K562 (cell line): ENCODE measurements around the gene SLC27A4. TPM values are rescaled to one million over a fixed set of nuclear protein-coding genes. Genes with fewer than 3 reads are reported as not detected.

ENCODE experiments used
- ATAC-seq: fragments of 200-7000 bp; cut with Tn5 transposase; 3 replicates; pipeline ENCODE4 v1.9.1; 2020; ENCODE audit warnings: moderate library complexity
- BruUV-seq: library from RNA; stranded (reverse); fragments of 400-500 nt; replicated peaks from 2 replicates; lab custom pipeline; 2021; lab: Mats Ljungman, UMichigan
- CTCF ChIA-PET: fragments of 300-600 bp; formaldehyde crosslinking; extraction: SDS; loops from one replicate; lab custom pipeline; 2021; ENCODE audit warnings: low intra/inter-chr PET ratio; lab: Yijun Ruan, JAX
- POLR2A ChIA-PET: fragments of 300-600, 350-650 bp; sonication (Branson Sonifier 250); formaldehyde crosslinking; extraction: SDS; loops from one replicate; lab custom pipeline; 2021; ENCODE audit warnings: antibody characterized with exemption, inconsistent platforms; lab: Yijun Ruan, JAX
- DNase-seq, 4 experiments: peaks; one replicate each; pipeline versions ENCODE4 v3.0.0 to v3.0.0-alpha.2; 2011 to 2018; ENCODE audit warnings: low spot score in 3 of 4, mixed read lengths in 3 of 4; ENCODE audit errors: extremely low read depth in 1 of 4
- FAIRE-seq: peaks from 2 replicates; lab custom pipeline; 2011; peaks lifted over from hg19 to GRCh38; lab: Jason Lieb, UNC
- H2AFZ ChIP-seq: 2 replicates; pipeline ENCODE4 v1.6.0; 2011; ENCODE audit warnings: low read depth, low read length, control low read depth, inconsistent platforms
- H3K27ac ChIP-seq: fragments of 200-600 bp; 3 replicates; pipeline ENCODE4 v1.8.0; 2011; ENCODE audit warnings: low read depth, mild to moderate bottlenecking, control low read depth, inconsistent platforms, low read length, moderate library complexity, mixed read lengths; ENCODE audit errors: extremely low read depth
- H3K27me3 ChIP-seq, 2 experiments: fragments of 300-600 bp in 1 of 2; 2 replicates in 1 of 2; 3 replicates in 1 of 2; pipeline versions ENCODE4 v1.6.0 to v1.8.0; 2011; ENCODE audit warnings: inconsistent platforms in 2 of 2, low read length in 2 of 2, mild to moderate bottlenecking in 1 of 2, mixed read lengths in 1 of 2, moderate library complexity in 1 of 2; ENCODE audit not compliant: control insufficient read depth in 2 of 2, insufficient read depth in 2 of 2
- H3K36me3 ChIP-seq: fragments of 300-600 bp; 3 replicates; pipeline ENCODE4 v1.8.0; 2011; ENCODE audit warnings: mild to moderate bottlenecking, low read length, inconsistent platforms; ENCODE audit not compliant: control insufficient read depth, insufficient read depth
- H3K4me1 ChIP-seq, 2 experiments: fragments of 200-600 bp in 1 of 2; replicated peaks in 1 of 2; 2 replicates in 1 of 2; 3 replicates in 1 of 2; pipeline versions ENCODE4 v1.5.1 to v1.8.0; 2011; ENCODE audit warnings: inconsistent platforms in 2 of 2, low read length in 2 of 2, mild to moderate bottlenecking in 1 of 2, mixed read lengths in 1 of 2, moderate library complexity in 1 of 2; ENCODE audit not compliant: control insufficient read depth in 2 of 2, insufficient read depth in 2 of 2
- H3K4me2 ChIP-seq: 2 replicates; pipeline ENCODE4 v1.6.1; 2011; ENCODE audit warnings: low read length, control low read depth, inconsistent platforms, mixed read lengths; ENCODE audit not compliant: insufficient read depth
- H3K4me3 ChIP-seq: fragments of 200-600 bp; sonication (generic), shearing (Covaris generic); 2 replicates; pipeline ENCODE4 v1.5.1; 2016; ENCODE audit warnings: control low read depth, inconsistent platforms
- H3K79me2 ChIP-seq: fragments of 200-600 bp; 3 replicates; pipeline ENCODE4 v1.8.0; 2011; ENCODE audit warnings: low read length, inconsistent platforms; ENCODE audit not compliant: control insufficient read depth, insufficient read depth
- H3K9ac ChIP-seq, 2 experiments: 2 replicates each; pipeline versions ENCODE4 v1.6.0 to v1.6.1; 2011; ENCODE audit warnings: low read depth in 2 of 2, low read length in 2 of 2, control low read depth in 1 of 2, inconsistent platforms in 1 of 2, mild to moderate bottlenecking in 1 of 2, mixed read lengths in 1 of 2; ENCODE audit not compliant: insufficient read depth in 1 of 2
- H3K9me1 ChIP-seq: one replicate; pipeline ENCODE4 v1.6.0; 2011; ENCODE audit warnings: inconsistent platforms, mild to moderate bottlenecking, low read length, moderate library complexity; ENCODE audit not compliant: control insufficient read depth, insufficient read depth
- H3K9me3 ChIP-seq: replicated peaks from 2 replicates; pipeline ENCODE4 v1.5.1; 2011; ENCODE audit warnings: low read depth, low read length, inconsistent platforms; ENCODE audit not compliant: control insufficient read depth, insufficient read depth
- H4K20me1 ChIP-seq: replicated peaks from 2 replicates; pipeline ENCODE4 v1.6.1; 2011; ENCODE audit warnings: low read length, inconsistent platforms, mixed read lengths; ENCODE audit not compliant: control insufficient read depth, insufficient read depth
- HNRNPK ChIP-seq: fragments of 200-400 bp; formaldehyde crosslinking; IDR thresholded peaks from one replicate; pipeline ENCODE4 v1.6.1; 2018; ENCODE audit warnings: mild to moderate bottlenecking, low read depth, low read length; ENCODE audit not compliant: poor library complexity, severe bottlenecking
- MTA1 ChIP-seq: fragments of 450-650 bp; IDR thresholded peaks from 2 replicates; pipeline ENCODE4 v1.6.1; 2017; ENCODE audit warnings: borderline replicate concordance
- NFYB ChIP-seq: IDR thresholded peaks from 2 replicates; pipeline ENCODE4 v1.6.1; 2011; ENCODE audit warnings: mild to moderate bottlenecking, moderate library complexity; ENCODE audit not compliant: insufficient read length; ENCODE audit errors: extremely low read depth
- ZNF12 ChIP-seq: sonication (generic); formaldehyde crosslinking; IDR thresholded peaks from 2 replicates; pipeline ENCODE4 v1.4.0; 2020; ENCODE audit warnings: mild to moderate bottlenecking, missing genetic modification reagents
- ZNF79 ChIP-seq: fragments of 250-450 bp; sonication (Bioruptor Pico); IDR thresholded peaks from 2 replicates; pipeline ENCODE4 v1.4.0; 2020; ENCODE audit warnings: low read depth, mild to moderate bottlenecking, moderate library complexity
- WGBS: fragments of 100-300 bp; shearing (Covaris generic); methylation state at CpG from one replicate; pipeline ENCODE4 v1.1.6; 2016; ENCODE audit warnings: low coverage, mixed read lengths; ENCODE audit not compliant: insufficient coverage; ENCODE audit errors: missing lambda C conversion rate; 5-methylcytosine and 5-hydroxymethylcytosine counted together
- in situ Hi-C: fragments of 300-500 bp; cut with MboI; formaldehyde crosslinking; loops from 4 replicates; pipeline ENCODE4 v1.15.0; 2018; ENCODE audit warnings: inconsistent platforms, mixed read lengths
- intact Hi-C: fragments of 100-400 bp; cut with micrococcal nuclease; formaldehyde crosslinking; loops from 2 replicates; pipeline ENCODE4 v1.14.2; 2022
- polyA plus RNA-seq, 8 experiments: library from polyadenylated mRNA; depleted of rRNA in 4 of 8; stranded (reverse) in 5 of 8; unstranded in 3 of 8; fragments of >200 nt; fragmentation: Nextera tagmentation in 2 of 8; fragmentation: Illumina TruSeq in 1 of 8; extraction: Ambion mirVana in 2 of 8; extraction: Trizol in 1 of 8; gene quantifications; 2 replicates each; pipeline versions ENCODE4 v1.2.1 to v1.2.3, GENCODE V29; 2011 to 2014; ENCODE audit warnings: inconsistent platforms in 1 of 8, missing spikeins in 1 of 8
- total RNA-seq, 7 experiments: library from RNA; depleted of rRNA in 6 of 7; stranded (reverse); fragments of >200 nt in 6 of 7; fragmentation: Illumina TruSeq in 2 of 7; extraction: Trizol in 2 of 7; gene quantifications; 2 replicates each; pipeline versions ENCODE4 v1.2.1 to v1.2.3, GENCODE V29; 2011 to 2021; ENCODE audit warnings: low replicate concordance in 1 of 7

The SLC27A4 gene
- total and polyA plus RNA-seq, 9 of the 15 experiments (the other 6 are each of a cell fraction or from before 2014, with no cell fraction given), result 0.25 to 35.7 (median 14.0) TPM

DNA sequence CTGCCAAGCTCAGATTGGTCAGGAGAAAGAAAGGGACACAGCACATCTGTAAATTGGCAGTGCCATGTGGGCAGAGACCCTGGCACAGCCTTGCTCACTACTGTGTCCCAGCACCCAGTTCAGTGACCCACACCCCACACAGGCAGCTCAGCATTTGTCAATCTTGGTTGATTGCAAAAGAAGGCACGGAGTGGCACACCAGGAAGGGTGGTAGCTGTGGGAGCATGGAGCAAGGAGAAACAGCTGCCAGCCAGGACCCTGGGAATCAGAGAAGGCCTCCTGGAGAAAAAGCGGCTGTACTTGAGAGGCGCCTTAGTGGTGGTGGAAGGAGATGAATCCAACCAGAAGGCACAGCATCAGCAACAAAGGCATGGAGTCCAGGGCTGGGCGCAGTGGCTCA is 3.5 kb downstream of the SLC27A4 start:
- H3K9ac ChIP-seq, result no peak overlapping the region
- BruUV-seq, result no TSS peak
- no peaks in the 10 kb centered on the region for H4K20me1 ChIP-seq
- H3K9me1 ChIP-seq, result no peaks in the 10 kb centered on the region
- H3K4me2 ChIP-seq, result no peak overlapping the region
- no peak for DNase-seq
- ChIA-PET CTCF (no interaction called here), POLR2A (interaction anchor here (0.7 to 4.8 kb wide), 5 partner anchors 20 to 357 kb away, joined by 3 to 65 read pairs (median 4); partner anchors contain the start of gene PKN3)
- TF ChIP-seq NFYB, result no peak
- no peak for TF ChIP-seq MTA1
- TF ChIP-seq HNRNPK, result no peak
- no peak for TF ChIP-seq ZNF79 (CRISPR knock-in tag)
- no peak for TF ChIP-seq ZNF12 (CRISPR knock-in tag)
- no peaks in the 10 kb centered on the region for H3K27me3 ChIP-seq
- peaks cover 71% of the 10 kb centered on the region for H3K36me3 ChIP-seq
- H3K79me2 ChIP-seq, result peaks cover 17% of the 10 kb centered on the region
- 89% methylated on average over 4 of the region's 4 CpGs for WGBS
- no peak overlapping the region for H3K4me3 ChIP-seq
- no peak for FAIRE-seq
- intact Hi-C loops, result loop anchor here (10.0 kb wide), 1 partner anchor 129 kb away; no protein-coding TSS in a partner anchor
- H3K9me3 ChIP-seq, result no peaks in the 10 kb centered on the region
- ATAC-seq, result no peak
- no peak overlapping the region for H2AFZ ChIP-seq
- peaks cover 10 to 17% of the 10 kb centered on the region in 2 experiments; a peak in 4 of 5 replicates for H3K4me1 ChIP-seq
- in situ Hi-C loops, result loop anchor here (5.0 kb wide), 1 partner anchor 353 kb away; no protein-coding TSS in a partner anchor
- no peak overlapping the region for H3K27ac ChIP-seq
